ENCODE measurements around the gene CKMT2. TPM values are rescaled to one million over a fixed set of nuclear protein-coding genes. Genes with fewer than 3 reads are reported as not detected.

The CKMT2 gene
- 32.4 TPM for total RNA-seq

DNA sequence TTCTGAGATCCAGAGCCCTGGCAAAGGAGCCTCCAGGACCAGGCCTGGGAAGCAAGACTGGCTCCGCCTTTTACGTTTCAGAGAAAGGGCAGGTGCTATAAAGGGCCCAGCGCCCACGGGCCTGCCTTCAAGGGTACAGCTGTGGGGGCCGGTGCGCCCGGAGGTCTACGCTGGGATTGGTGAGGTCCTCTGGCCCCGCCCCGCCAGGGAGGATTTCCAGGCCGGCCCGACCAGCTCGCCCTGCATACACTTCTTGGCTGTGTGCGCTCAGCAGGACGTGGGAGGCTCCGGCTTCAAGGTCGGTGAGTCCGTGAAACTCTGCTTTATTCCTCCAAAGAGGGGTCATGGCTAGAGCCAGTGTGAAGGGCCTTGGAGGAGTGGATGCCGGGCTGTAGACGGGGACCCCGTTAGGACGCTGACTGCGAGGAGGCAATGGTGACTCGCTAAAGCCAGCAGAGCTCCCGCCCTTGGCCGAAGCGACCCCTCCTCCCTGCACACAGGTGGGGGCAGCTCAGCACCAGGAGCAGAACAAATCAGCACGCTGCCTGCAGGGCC, at the start of gene CKMT2:
CKMT2 (plus strand) TSS at position 243 of the 555 bp plus-strand sequence. CDS start 17,811 bp downstream, outside the sequence.

DNA sequence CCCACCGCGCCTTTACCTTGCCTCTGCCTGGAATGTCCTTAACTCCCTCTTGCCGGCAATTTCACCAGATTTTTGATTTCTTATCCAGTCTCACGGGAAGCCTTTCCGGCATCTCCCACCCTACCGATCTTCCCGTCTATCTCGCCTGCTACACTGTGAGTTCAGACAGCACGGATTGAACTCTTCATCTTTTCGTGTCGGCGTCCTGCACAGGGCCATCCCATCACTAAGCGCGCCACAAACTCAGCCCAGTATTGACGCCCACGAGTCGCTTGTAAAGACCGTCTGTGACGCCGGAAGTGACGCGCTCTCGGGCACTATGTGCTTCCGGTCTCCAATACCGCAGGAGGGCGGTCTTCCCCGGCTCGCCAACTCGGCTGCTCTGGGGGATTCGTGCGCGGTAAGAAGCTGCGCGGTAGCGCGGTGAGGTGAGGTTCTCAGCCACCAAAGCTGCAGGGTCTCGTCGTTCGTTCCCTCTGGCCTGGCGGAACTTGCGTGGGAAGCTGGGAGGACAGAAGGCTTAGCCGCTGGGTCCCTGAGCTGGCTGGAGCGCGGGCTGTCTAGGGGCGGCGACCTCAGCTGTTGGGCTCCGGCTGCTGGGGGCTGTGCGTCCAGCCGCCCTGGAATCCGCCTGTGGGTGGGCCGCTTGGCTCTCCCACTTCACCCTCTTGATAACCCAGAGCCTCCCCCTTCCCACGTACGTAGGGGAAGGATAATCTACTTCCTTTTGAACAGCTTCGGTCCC, 68.3 kb downstream of the CKMT2 start, which contains the start of gene ZCCHC9:
ZCCHC9 (plus strand) TSS at position 317 of the 745 bp plus-strand sequence. CDS start 3,171 bp downstream, outside the sequence.

Other genes starting within 250 kb of the CKMT2 start
- gene ZCCHC9, start 68.3 kb downstream of the CKMT2 start, total RNA-seq, result 25.2 TPM
- not detected for gene ACOT12, start 160.8 kb downstream of the CKMT2 start, total RNA-seq

Measured in camera-type eye (tissue), 1 donor.